ENCODE results near the gene CCDC195. TPM values are rescaled to one million over a fixed set of nuclear protein-coding genes. Genes with fewer than 3 reads are reported as not detected.

Gene CCDC195
- total RNA-seq, 1 experiment from 2014 or later = not detected

- Histone ChIP-seq H2BK12ac (ENCODE audit: insufficient read length, low read depth, low read length) (no peak overlapping the region), H3T11ph (ENCODE audit: low read length) (no peak overlapping the region), H4K8ac (replicated peaks; ENCODE audit: insufficient read length, low read depth, low read length) (no peak overlapping the region), H3K23ac (ENCODE audit: insufficient read length, low read depth, low read length) (no peak overlapping the region), H3K4me2 (ENCODE audit: insufficient read depth, insufficient read length, low read length) (no peak overlapping the region), H3K14ac (ENCODE audit: insufficient read depth, low read length) (no peak overlapping the region), H2BK15ac (ENCODE audit: low read depth, low read length) (no peak overlapping the region), H3K18ac (ENCODE audit: insufficient read length, low read depth, low read length) (no peak overlapping the region), H2BK20ac (ENCODE audit: low read depth, low read length, poor library complexity, severe bottlenecking) (no peak overlapping the region), H3K9me3 (ENCODE audit: control insufficient read depth, low read depth, low read length) (no peaks in the 10 kb centered on the region), H4K5ac (ENCODE audit: insufficient read length, low read depth, low read length) (no peak overlapping the region), H2AK5ac (ENCODE audit: insufficient read length, low read length) (no peak overlapping the region), H2BK120ac (ENCODE audit: low read depth, low read length, poor library complexity, severe bottlenecking) (no peak overlapping the region), H3K23me2 (ENCODE audit: insufficient read length, low read depth, low read length, poor library complexity, severe bottlenecking) (no peaks in the 10 kb centered on the region), H3K27ac (ENCODE audit: insufficient read length, low read depth, low read length) (no peak overlapping the region), H3K4me1 (ENCODE audit: insufficient read depth, low read length) (no peaks in the 10 kb centered on the region), H4K91ac (ENCODE audit: insufficient read length, low read depth, low read length) (no peak overlapping the region), H3K27me3 (ENCODE audit: insufficient read depth, low read length) (no peaks in the 10 kb centered on the region), H3K4ac (ENCODE audit: low read depth, low read length) (no peak overlapping the region), H2AFZ (ENCODE audit: low read length) (no peak overlapping the region), H3K56ac (ENCODE audit: insufficient read length, low read depth, low read length) (no peak overlapping the region), H2BK5ac (ENCODE audit: insufficient read length, low read length) (no peak overlapping the region), H3K9ac (ENCODE audit: extremely low read depth, insufficient read length, low read length) (no peak overlapping the region), H3K79me1 (ENCODE audit: insufficient read depth, low read depth, low read length, poor library complexity, severe bottlenecking) (no peaks in the 10 kb centered on the region), H4K20me1 (ENCODE audit: control insufficient read depth, insufficient read depth, insufficient read length) (no peaks in the 10 kb centered on the region), H3K79me2 (ENCODE audit: insufficient read depth, low read length) (no peaks in the 10 kb centered on the region)
- no peak overlapping the region for H3K4me3 Mint-ChIP-seq
- TF ChIP-seq CTCF (conservative IDR thresholded peaks at IDR 0.05) = no peak
- H3K9me3 Mint-ChIP-seq = no peaks in the 10 kb centered on the region
- H3K4me1 Mint-ChIP-seq = no peaks in the 10 kb centered on the region
- DNase-seq = no peak
- no peaks in the 10 kb centered on the region for H3K36me3 Mint-ChIP-seq (ENCODE audit: insufficient read depth in 1 of 3, low read depth in 3 of 3)
- H3K27me3 Mint-ChIP-seq (ENCODE audit: low read depth) = no peaks in the 10 kb centered on the region
- WGBS (ENCODE audit: extremely low coverage, insufficient read length, low lambda C conversion rate) = no CpG with 5 or more reads among the region's 2 CpGs
- peak overlapping the region in 1 of 3 experiments; percentile 36; a peak in 1 of 7 replicates for H3K27ac Mint-ChIP-seq
Measured at GRCh38 chr2:224689539-224689938, 26.6 kb downstream of the CCDC195 start.

Measured in H9 (cell line).